A549 (cell line): Measurements from ENCODE around the gene LRRC36. TPM values are rescaled to one million over a fixed set of nuclear protein-coding genes. Genes with fewer than 3 reads are reported as not detected.

Experiments used
- ATAC-seq, 2 experiments: fragments of 200-7000 bp in 1 of 2; fragments of >200 bp in 1 of 2; cut with Nextera tagmentation in 1 of 2; cut with Tn5 transposase in 1 of 2; 3 replicates each; pipeline versions ENCODE4 v1.8.0 to v1.9.1; 2018 to 2020; ENCODE audit warnings: mild to moderate bottlenecking in 1 of 2, moderate library complexity in 1 of 2
- CTCF ChIA-PET: fragments of 300-600 bp; sonication (Branson Sonifier 250); formaldehyde crosslinking; extraction: SDS; loops from one replicate; lab custom pipeline; 2021; ENCODE audit warnings: antibody characterized with exemption, inconsistent platforms; lab: Yijun Ruan, JAX
- POLR2A ChIA-PET: fragments of 350-600 bp; formaldehyde crosslinking; extraction: SDS; loops from one replicate; lab custom pipeline; 2021; ENCODE audit warnings: antibody characterized with exemption, inconsistent platforms; lab: Yijun Ruan, JAX
- DNase-seq, 2 experiments: peaks; one replicate each; pipeline versions ENCODE4 v3.0.0 to v3.0.0-alpha.2; 2011 to 2016; ENCODE audit warnings: low read depth in 1 of 2, low spot score in 1 of 2
- FAIRE-seq: peaks from 2 replicates; lab custom pipeline; 2011; peaks lifted over from hg19 to GRCh38; lab: Jason Lieb, UNC
- H3K27ac ChIP-seq, 2 experiments: fragments of >200 bp; sonication (Bioruptor Twin); formaldehyde crosslinking; 3 replicates each; pipeline ENCODE4 v1.5.1; 2016 to 2017
- H3K4me1 ChIP-seq: fragments of >200 bp; sonication (Bioruptor Twin); formaldehyde crosslinking; 3 replicates; pipeline ENCODE4 v1.6.1; 2016
- H3K4me2 ChIP-seq: fragments of >200 bp; sonication (Bioruptor Twin); formaldehyde crosslinking; 3 replicates; pipeline ENCODE4 v1.6.1; 2016
- H3K4me3 ChIP-seq: fragments of >200 bp; sonication (Bioruptor Twin); formaldehyde crosslinking; 3 replicates; pipeline ENCODE4 v1.5.1; 2016
- H3K9me3 ChIP-seq: fragments of >200 bp; sonication (Bioruptor Twin); formaldehyde crosslinking; 3 replicates; pipeline ENCODE4 v1.6.1; 2016
- CBX8 ChIP-seq: fragments of 200-600 bp; sonication (generic); IDR thresholded peaks from 2 replicates; pipeline ENCODE4 v1.6.1; 2016
- CHD2 ChIP-seq: fragments of 150-350 bp; IDR thresholded peaks from 2 replicates; pipeline ENCODE4 v1.6.1; 2014; ENCODE audit warnings: low read length; ENCODE audit not compliant: partially characterized antibody
- EHF ChIP-seq: fragments of 250-450 bp; sonication (Bioruptor Pico); IDR thresholded peaks from 2 replicates; pipeline ENCODE4 v1.5.0; 2020; ENCODE audit warnings: mild to moderate bottlenecking
- EP300 ChIP-seq, 2 experiments: fragments of >200 bp; sonication (Bioruptor Twin); formaldehyde crosslinking; IDR thresholded peaks; 2 replicates in 1 of 2; 3 replicates in 1 of 2; pipeline ENCODE4 v1.6.1; 2016 to 2017
- ESRRA ChIP-seq: fragments of 150-350 bp; IDR thresholded peaks from 2 replicates; pipeline ENCODE4 v1.6.1; 2014; ENCODE audit warnings: mild to moderate bottlenecking, low read length, borderline replicate concordance
- FOSL2 ChIP-seq, 2 experiments: fragments of 450-650 bp in 1 of 2; fragments of >200 bp in 1 of 2; sonication (Bioruptor Twin) in 1 of 2; formaldehyde crosslinking; IDR thresholded peaks; 2 replicates each; pipeline versions ENCODE4 v1.5.0 to v1.6.1; 2016 to 2020; ENCODE audit warnings: mild to moderate bottlenecking in 1 of 2, moderate library complexity in 1 of 2
- GATA3 ChIP-seq: IDR thresholded peaks from 2 replicates; pipeline ENCODE4 v1.6.1; 2012; ENCODE audit warnings: borderline replicate concordance
- HDAC2 ChIP-seq: fragments of 200-600 bp; sonication (generic); IDR thresholded peaks from 2 replicates; pipeline ENCODE4 v1.6.1; 2016
- HES2 ChIP-seq: fragments of >200 bp; sonication (Bioruptor Twin); formaldehyde crosslinking; IDR thresholded peaks from 2 replicates; pipeline ENCODE4 v1.6.1; 2016
- HEYL ChIP-seq: fragments of 250-450 bp; sonication (Bioruptor Pico); IDR thresholded peaks from 2 replicates; pipeline ENCODE4 v1.8.0; 2021; ENCODE audit warnings: mild to moderate bottlenecking, moderate library complexity
- HOXB5 ChIP-seq: fragments of 250-450 bp; sonication (Bioruptor Pico); IDR thresholded peaks from 2 replicates; pipeline ENCODE4 v1.5.0; 2020; ENCODE audit warnings: mild to moderate bottlenecking, moderate library complexity
- JUN ChIP-seq, 2 experiments: fragments of >200 bp; sonication (Bioruptor Twin); formaldehyde crosslinking; IDR thresholded peaks; 2 replicates in 1 of 2; 3 replicates in 1 of 2; pipeline ENCODE4 v1.6.1; 2016 to 2017
- KDM5A ChIP-seq: fragments of 200-600 bp; sonication (generic); IDR thresholded peaks from 2 replicates; pipeline ENCODE4 v1.6.1; 2016; ENCODE audit warnings: antibody characterized with exemption, mild to moderate bottlenecking
- MAZ ChIP-seq: fragments of 150-350 bp; IDR thresholded peaks from 2 replicates; pipeline ENCODE4 v1.6.1; 2014; ENCODE audit warnings: antibody characterized with exemption, low read depth, low read length, borderline replicate concordance
- NPAS2 ChIP-seq: fragments of 250-450 bp; sonication (Bioruptor Pico); IDR thresholded peaks from 2 replicates; pipeline ENCODE4 v1.8.0; 2022; ENCODE audit warnings: mild to moderate bottlenecking, moderate library complexity, borderline replicate concordance
- PHF8 ChIP-seq: fragments of 200-600 bp; sonication (generic); IDR thresholded peaks from 2 replicates; pipeline ENCODE4 v1.6.1; 2016; ENCODE audit warnings: low read depth, mild to moderate bottlenecking, antibody characterized with exemption, moderate library complexity, borderline replicate concordance
- RAD21 ChIP-seq, 2 experiments: fragments of >200 bp in 1 of 2; sonication (Bioruptor Twin) in 1 of 2; formaldehyde crosslinking in 1 of 2; IDR thresholded peaks in 1 of 2; conservative IDR thresholded peaks in 1 of 2; 2 replicates in 1 of 2; 3 replicates in 1 of 2; pipeline ENCODE4 v1.6.1; 2012 to 2018; ENCODE audit warnings: inconsistent platforms in 1 of 2
- RARB ChIP-seq: fragments of 250-450 bp; sonication (Bioruptor Pico); IDR thresholded peaks from 2 replicates; pipeline ENCODE4 v1.8.0; 2021; ENCODE audit warnings: mild to moderate bottlenecking, moderate library complexity
- RCOR1 ChIP-seq: fragments of 150-350 bp; IDR thresholded peaks from 2 replicates; pipeline ENCODE4 v1.6.1; 2014; ENCODE audit warnings: antibody characterized with exemption, low read length, low read depth
- SMC3 ChIP-seq: fragments of >200 bp; sonication (Bioruptor Twin); formaldehyde crosslinking; IDR thresholded peaks from 3 replicates; pipeline ENCODE4 v1.6.1; 2018; ENCODE audit warnings: inconsistent platforms
- SREBF2 ChIP-seq: fragments of 450-650 bp; IDR thresholded peaks from 2 replicates; pipeline ENCODE4 v1.6.1; 2014; ENCODE audit warnings: mild to moderate bottlenecking, moderate library complexity
- TFCP2L1 ChIP-seq: fragments of 250-450 bp; sonication (Bioruptor Pico); IDR thresholded peaks from 2 replicates; pipeline ENCODE4 v1.5.0; 2021; ENCODE audit warnings: mild to moderate bottlenecking
- USF2 ChIP-seq: fragments of 450-650 bp; IDR thresholded peaks from 2 replicates; pipeline ENCODE4 v1.6.1; 2014; ENCODE audit warnings: antibody characterized with exemption
- WGBS: methylation state at CpG from one replicate; pipeline ENCODE4 v1.1.6; 2017; ENCODE audit errors: missing lambda C conversion rate; 5-methylcytosine and 5-hydroxymethylcytosine counted together
- polyA minus RNA-seq: library from RNA; depleted of rRNA, polyadenylated mRNA; stranded (reverse); fragments of >200 nt; gene quantifications from 2 replicates; pipeline ENCODE4 v1.2.3, GENCODE V29; 2011; rRNA and poly(A)+ RNA removed
- polyA plus RNA-seq, 4 experiments: library from polyadenylated mRNA; depleted of rRNA in 3 of 4; stranded (reverse); fragments of >200 nt; fragmentation: RNase III in 1 of 4; extraction: RNeasy Plus Mini Kit Qiagen cat#74134 plus additional on column Dnase treatment in 1 of 4; gene quantifications; 2 replicates in 3 of 4; 3 replicates in 1 of 4; pipeline ENCODE4 v1.2.3, GENCODE V29; 2011 to 2017
- TF ChIP-seq, protein P1 (sequence below): fragments of >200 bp; sonication (Bioruptor Twin); formaldehyde crosslinking; IDR thresholded peaks from 3 replicates; pipeline ENCODE4 v1.5.1; 2016
- TF ChIP-seq, protein P2 (sequence below): IDR thresholded peaks from 2 replicates; pipeline ENCODE4 v1.6.1; 2012; ENCODE audit warnings: low read depth, borderline replicate concordance
- TF ChIP-seq, protein P3 (sequence below): IDR thresholded peaks from 2 replicates; pipeline ENCODE4 v1.6.1; 2012
- TF ChIP-seq, protein P4 (sequence below): IDR thresholded peaks from 2 replicates; pipeline ENCODE4 v1.6.1; 2012

Gene LRRC36
- polyA plus RNA-seq (2011; rRNA removed) = 0.57 and 0.93 TPM in 2 replicates
- 0.05 and 0.07 TPM in 2 replicates for polyA plus RNA-seq (2012; cell fraction: cytosol; rRNA removed)
- polyA plus RNA-seq (2012; cell fraction: nucleus; rRNA removed) = 0.19 and 0.40 TPM in 2 replicates
- polyA plus RNA-seq (2017; fragmentation: RNase III; extraction: RNeasy Plus Mini Kit Qiagen cat#74134 plus additional on column Dnase treatment) = 0.25 to 0.48 TPM (median 0.44 TPM) in 3 replicates
- 0.24 and 0.54 TPM in 2 replicates for polyA minus RNA-seq

- ATAC-seq (peak; percentile 99), DNase-seq (peak; percentile 80 to 93), FAIRE-seq (no peak)
- H3K4me1 ChIP-seq = peaks cover 15% of the 10 kb centered on the region
- no peaks in the 10 kb centered on the region for H3K9me3 ChIP-seq
- CTCF ChIA-PET = interaction anchor here (0.6 to 6.2 kb wide), 47 partner anchors 9 to 356 kb away, joined by 3 to 49 read pairs (median 5); partner anchors contain the start of genes ATP6V0D1, FHOD1, SLC9A5 and TPPP3
- 11% methylated on average over 29 of the region's 61 CpGs for WGBS
- POLR2A ChIA-PET = interaction anchor here (0.9 kb wide), 1 partner anchor 69 kb away, joined by 3 read pairs; no protein-coding TSS in a partner anchor
- peak within 1 kb of the TSS; percentile 60 for H3K4me3 ChIP-seq
- H3K4me2 ChIP-seq = peak within 1 kb of the TSS; percentile 92
- H3K27ac ChIP-seq = peak within 1 kb of the TSS; percentile 70 to 82
- peak; percentile 56 for TF ChIP-seq SMC3
- TF ChIP-seq NPAS2 (CRISPR knock-in tag) = no peak
- TF ChIP-seq HDAC2 = no peak
- TF ChIP-seq, protein P1, sequence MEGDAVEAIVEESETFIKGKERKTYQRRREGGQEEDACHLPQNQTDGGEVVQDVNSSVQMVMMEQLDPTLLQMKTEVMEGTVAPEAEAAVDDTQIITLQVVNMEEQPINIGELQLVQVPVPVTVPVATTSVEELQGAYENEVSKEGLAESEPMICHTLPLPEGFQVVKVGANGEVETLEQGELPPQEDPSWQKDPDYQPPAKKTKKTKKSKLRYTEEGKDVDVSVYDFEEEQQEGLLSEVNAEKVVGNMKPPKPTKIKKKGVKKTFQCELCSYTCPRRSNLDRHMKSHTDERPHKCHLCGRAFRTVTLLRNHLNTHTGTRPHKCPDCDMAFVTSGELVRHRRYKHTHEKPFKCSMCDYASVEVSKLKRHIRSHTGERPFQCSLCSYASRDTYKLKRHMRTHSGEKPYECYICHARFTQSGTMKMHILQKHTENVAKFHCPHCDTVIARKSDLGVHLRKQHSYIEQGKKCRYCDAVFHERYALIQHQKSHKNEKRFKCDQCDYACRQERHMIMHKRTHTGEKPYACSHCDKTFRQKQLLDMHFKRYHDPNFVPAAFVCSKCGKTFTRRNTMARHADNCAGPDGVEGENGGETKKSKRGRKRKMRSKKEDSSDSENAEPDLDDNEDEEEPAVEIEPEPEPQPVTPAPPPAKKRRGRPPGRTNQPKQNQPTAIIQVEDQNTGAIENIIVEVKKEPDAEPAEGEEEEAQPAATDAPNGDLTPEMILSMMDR = peak; percentile 62
- TF ChIP-seq, protein P2, sequence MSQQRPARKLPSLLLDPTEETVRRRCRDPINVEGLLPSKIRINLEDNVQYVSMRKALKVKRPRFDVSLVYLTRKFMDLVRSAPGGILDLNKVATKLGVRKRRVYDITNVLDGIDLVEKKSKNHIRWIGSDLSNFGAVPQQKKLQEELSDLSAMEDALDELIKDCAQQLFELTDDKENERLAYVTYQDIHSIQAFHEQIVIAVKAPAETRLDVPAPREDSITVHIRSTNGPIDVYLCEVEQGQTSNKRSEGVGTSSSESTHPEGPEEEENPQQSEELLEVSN = peak; percentile 37; the same call in 1 of the 2 replicates
- peak; percentile 39 to 61 for TF ChIP-seq RAD21 (conservative IDR thresholded peaks at IDR 0.05 in 1 of 2, IDR thresholded peaks at IDR 0.05 in 1 of 2)
- no peak for TF ChIP-seq FOSL2 (IDR thresholded peaks at IDR 0.05)
- TF ChIP-seq FOSL2 (CRISPR knock-in tag; IDR thresholded peaks at IDR 0.05) = no peak
- TF ChIP-seq, protein P3, sequence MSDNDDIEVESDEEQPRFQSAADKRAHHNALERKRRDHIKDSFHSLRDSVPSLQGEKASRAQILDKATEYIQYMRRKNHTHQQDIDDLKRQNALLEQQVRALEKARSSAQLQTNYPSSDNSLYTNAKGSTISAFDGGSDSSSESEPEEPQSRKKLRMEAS = peak; percentile 46; the same call in 1 of the 2 replicates
- TF ChIP-seq PHF8 = peak; percentile 43; the same call in 1 of the 2 replicates
- TF ChIP-seq ESRRA = no peak
Observed at GRCh38 chr16:67326472-67327309, at the start of gene LRRC36, which contains the start of gene KCTD19. TSS of gene LRRC36 (plus strand) at chr16:67326815. CDS start at chr16:67326863, 48 bp downstream. TSS of gene KCTD19 (minus strand) at chr16:67326741. CDS start at chr16:67326707, 34 bp downstream.

DNA sequence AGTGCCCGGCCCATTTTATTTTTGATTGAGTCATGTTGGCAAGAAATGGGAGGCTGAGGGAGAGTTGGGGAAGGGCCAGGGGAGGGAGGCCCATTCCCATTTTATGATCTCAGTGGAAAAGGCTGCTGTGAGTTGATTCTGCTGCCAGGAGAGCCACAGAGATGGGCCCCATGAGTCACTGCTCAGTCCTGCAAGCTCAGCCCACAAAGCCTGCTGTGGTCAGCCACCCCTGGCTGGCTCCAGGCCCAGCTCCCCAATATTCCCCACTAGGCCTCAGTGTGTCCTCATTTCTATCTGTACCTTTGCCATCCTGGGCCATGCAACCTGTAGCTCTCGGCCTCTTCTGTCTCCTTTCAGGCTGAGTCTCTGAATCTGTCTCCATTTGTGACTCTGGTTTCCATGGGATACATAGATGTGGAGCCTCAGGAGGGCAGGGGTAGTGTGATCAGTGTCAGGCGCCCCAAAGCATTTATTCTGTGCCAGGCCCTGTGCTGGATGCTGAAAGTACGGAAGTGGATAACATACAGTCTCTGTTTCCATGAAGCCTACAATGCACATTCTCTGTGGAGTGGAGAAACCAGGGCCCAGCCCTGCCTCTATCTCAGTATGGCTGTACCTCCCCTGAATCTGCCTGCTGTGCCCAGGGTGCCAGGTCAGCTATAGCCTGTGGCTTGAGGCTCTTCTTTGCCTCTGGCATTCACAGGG lies 49.2 kb upstream of the LRRC36 start:
- ChIA-PET CTCF (interaction anchor here (1.0 to 3.6 kb wide), 17 partner anchors 8 to 300 kb away, joined by 3 to 26 read pairs (median 7); partner anchors contain the start of genes FHOD1 and SLC9A5), POLR2A (interaction anchor here (1.3 to 2.0 kb wide), 2 partner anchors 17 to 50 kb away, joined by 4 to 13 read pairs; partner anchors contain the start of gene TMEM208)
- ATAC-seq (peak; percentile 54 to 66), DNase-seq (peak; percentile 77 to 80), FAIRE-seq (no peak)
- H3K4me3 ChIP-seq = peak overlapping the region; percentile 80
- 58% methylated on average over 4 of the region's 4 CpGs for WGBS
- peak overlapping the region; percentile 96 to 98 for H3K27ac ChIP-seq
- H3K9me3 ChIP-seq = no peaks in the 10 kb centered on the region
- peak overlapping the region; percentile 100 for H3K4me2 ChIP-seq
- peaks cover 32% of the 10 kb centered on the region for H3K4me1 ChIP-seq
- TF ChIP-seq KDM5A = no peak
- TF ChIP-seq, protein P3 = 0 out of 2 replicates have a peak, but pooled peaks have one; percentile 32
- TF ChIP-seq RAD21 (conservative IDR thresholded peaks at IDR 0.05 in 1 of 2, IDR thresholded peaks at IDR 0.05 in 1 of 2) = no peak
- no peak for TF ChIP-seq EP300 (IDR thresholded peaks at IDR 0.05)
- no peak for TF ChIP-seq HDAC2
- TF ChIP-seq, protein P4, sequence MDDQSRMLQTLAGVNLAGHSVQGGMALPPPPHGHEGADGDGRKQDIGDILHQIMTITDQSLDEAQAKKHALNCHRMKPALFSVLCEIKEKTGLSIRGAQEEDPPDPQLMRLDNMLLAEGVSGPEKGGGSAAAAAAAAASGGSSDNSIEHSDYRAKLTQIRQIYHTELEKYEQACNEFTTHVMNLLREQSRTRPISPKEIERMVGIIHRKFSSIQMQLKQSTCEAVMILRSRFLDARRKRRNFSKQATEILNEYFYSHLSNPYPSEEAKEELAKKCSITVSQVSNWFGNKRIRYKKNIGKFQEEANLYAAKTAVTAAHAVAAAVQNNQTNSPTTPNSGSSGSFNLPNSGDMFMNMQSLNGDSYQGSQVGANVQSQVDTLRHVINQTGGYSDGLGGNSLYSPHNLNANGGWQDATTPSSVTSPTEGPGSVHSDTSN = no peak
- TF ChIP-seq HOXB5 (CRISPR knock-in tag) = no peak
- TF ChIP-seq SREBF2 = no peak
- no peak for TF ChIP-seq CHD2
- TF ChIP-seq RARB (CRISPR knock-in tag) = no peak
- TF ChIP-seq HES2 = no peak
- no peak for TF ChIP-seq FOSL2 (IDR thresholded peaks at IDR 0.05)
- peak; percentile 58 for TF ChIP-seq FOSL2 (CRISPR knock-in tag; IDR thresholded peaks at IDR 0.05)
- TF ChIP-seq TFCP2L1 (CRISPR knock-in tag) = no peak
- TF ChIP-seq HEYL = no peak
- TF ChIP-seq USF2 = no peak
- TF ChIP-seq EHF (CRISPR knock-in tag) = no peak
- TF ChIP-seq JUN (IDR thresholded peaks at IDR 0.05) = peak in 1 of 2 experiments; percentile 50; a peak in 1 of 5 replicates
- TF ChIP-seq RCOR1 = no peak
- no peak for TF ChIP-seq PHF8
- no peak; the same call in 1 of the 2 replicates for TF ChIP-seq GATA3
- no peak for TF ChIP-seq CBX8
- no peak for TF ChIP-seq MAZ
